Omental fat pad (tissue), 4 donors: Measurements from ENCODE around the gene PRRT4. TPM values are rescaled to one million over a fixed set of nuclear protein-coding genes. Genes with fewer than 3 reads are reported as not detected.

Experiments
- ATAC-seq: fragments of 150-250 bp; one replicate; pipeline ENCODE4 v1.9.1; 2016; ENCODE audit warnings: mild to moderate bottlenecking, moderate library complexity; ENCODE audit not compliant: low FRiP score
- DNase-seq: peaks from one replicate; pipeline ENCODE4 v3.0.0-alpha.2; 2019; ENCODE audit warnings: low spot score
- small RNA-seq: library from RNA; depleted of rRNA; stranded (forward); fragments of <200 nt; gene quantifications from one replicate; pipeline ENCODE3, GENCODE V24; 2016
- total RNA-seq, 4 donors: library from RNA; depleted of rRNA; stranded (reverse); fragments of >200 nt; gene quantifications; one replicate each; pipeline ENCODE4 v1.1.0, GENCODE V29; 2016
- TF ChIP-seq, protein P1 (sequence below), 3 donors: fragments of 450-650 bp; IDR thresholded peaks; one replicate each; pipeline ENCODE4 v1.5.1; 2016 to 2017; ENCODE audit warnings: antibody characterized with exemption in 3 of 3, mild to moderate bottlenecking in 3 of 3, moderate library complexity in 2 of 3

Gene PRRT4
- total RNA-seq, 4 donors from 2014 or later: 3.5 to 21.1 (median 5.8) TPM

- TF ChIP-seq, protein P1, sequence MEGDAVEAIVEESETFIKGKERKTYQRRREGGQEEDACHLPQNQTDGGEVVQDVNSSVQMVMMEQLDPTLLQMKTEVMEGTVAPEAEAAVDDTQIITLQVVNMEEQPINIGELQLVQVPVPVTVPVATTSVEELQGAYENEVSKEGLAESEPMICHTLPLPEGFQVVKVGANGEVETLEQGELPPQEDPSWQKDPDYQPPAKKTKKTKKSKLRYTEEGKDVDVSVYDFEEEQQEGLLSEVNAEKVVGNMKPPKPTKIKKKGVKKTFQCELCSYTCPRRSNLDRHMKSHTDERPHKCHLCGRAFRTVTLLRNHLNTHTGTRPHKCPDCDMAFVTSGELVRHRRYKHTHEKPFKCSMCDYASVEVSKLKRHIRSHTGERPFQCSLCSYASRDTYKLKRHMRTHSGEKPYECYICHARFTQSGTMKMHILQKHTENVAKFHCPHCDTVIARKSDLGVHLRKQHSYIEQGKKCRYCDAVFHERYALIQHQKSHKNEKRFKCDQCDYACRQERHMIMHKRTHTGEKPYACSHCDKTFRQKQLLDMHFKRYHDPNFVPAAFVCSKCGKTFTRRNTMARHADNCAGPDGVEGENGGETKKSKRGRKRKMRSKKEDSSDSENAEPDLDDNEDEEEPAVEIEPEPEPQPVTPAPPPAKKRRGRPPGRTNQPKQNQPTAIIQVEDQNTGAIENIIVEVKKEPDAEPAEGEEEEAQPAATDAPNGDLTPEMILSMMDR (IDR thresholded peaks at IDR 0.05): no peak
- ATAC-seq (no peak), DNase-seq (no peak)
Measured at GRCh38 chr7:128309124-128309523, 52.4 kb downstream of the PRRT4 start.

GRCh38 chr7:128307061-128307460, 54.4 kb downstream of the PRRT4 start:
- TF ChIP-seq, protein P1 (IDR thresholded peaks at IDR 0.05): no peak

GRCh38 chr7:128304212-128304611, 57.3 kb downstream of the PRRT4 start:
- TF ChIP-seq, protein P1 (IDR thresholded peaks at IDR 0.05): no peak

More at GRCh38 chr7:128307061-128307460, 54.4 kb downstream of the PRRT4 start:
- DNase-seq (no peak), ATAC-seq (no peak)

DNA sequence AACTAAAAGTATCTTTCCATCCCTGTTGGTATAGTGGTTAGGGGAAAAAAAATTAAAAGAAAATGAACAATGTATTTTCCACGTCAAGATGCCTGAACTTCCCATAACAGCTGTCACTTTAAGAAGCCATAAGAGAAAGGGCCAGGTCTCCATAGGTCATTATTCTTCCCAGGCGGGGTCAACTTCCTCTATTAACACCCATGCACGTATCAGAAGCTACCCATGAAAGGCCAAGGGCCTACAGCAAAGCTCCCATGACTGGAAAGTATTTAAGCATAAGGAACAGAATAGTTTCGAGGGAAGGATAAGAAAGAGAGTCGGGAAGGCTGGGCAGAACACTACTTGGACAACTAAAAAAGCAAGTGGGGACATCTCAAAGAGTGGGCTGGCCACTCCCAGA, 57.8 kb downstream of the PRRT4 start:
- TF ChIP-seq, protein P1 (IDR thresholded peaks at IDR 0.05): no peak
- ATAC-seq (no peak), DNase-seq (no peak)

More at GRCh38 chr7:128304212-128304611, 57.3 kb downstream of the PRRT4 start:
- no peak for DNase-seq
- no peak for ATAC-seq

GRCh38 chr7:128303133-128303532, 58.4 kb downstream of the PRRT4 start:
- ATAC-seq (no peak), DNase-seq (no peak)
- TF ChIP-seq, protein P1 (IDR thresholded peaks at IDR 0.05): no peak

GRCh38 chr7:128302139-128302538, 59.4 kb downstream of the PRRT4 start:
- TF ChIP-seq, protein P1 (IDR thresholded peaks at IDR 0.05): no peak
- ATAC-seq (no peak), DNase-seq (no peak)

Small RNAs within 50 kb of the gene (small RNA-seq; reads per million reads assigned to genes)
- gene RNU7-27P: not detected

Other genes with a start within 250 kb of the PRRT4 start
- gene LEP, start 120.4 kb downstream of the PRRT4 start, total RNA-seq: 100 to 1,000 TPM in 3 of 4 donors, 10 to 100 TPM in 1; 12.3 to 715 (median 292) TPM
- 10 to 100 TPM; 21.5 to 79.0 (median 29.5) TPM for gene RBM28, start 17.8 kb downstream of the PRRT4 start, total RNA-seq
- gene IMPDH1, start 48.3 kb upstream of the PRRT4 start, total RNA-seq: 100 to 1,000 TPM in 3 of 4 donors, 10 to 100 TPM in 1; 72.8 to 198 (median 109) TPM
- gene HILPDA, start 94.2 kb upstream of the PRRT4 start, total RNA-seq: 100 to 1,000 TPM in 1 of 4 donors, 10 to 100 TPM in 3; 25.0 to 122 (median 51.9) TPM
- gene METTL2B, start 115.1 kb upstream of the PRRT4 start, total RNA-seq: 10 to 100 TPM; 19.9 to 32.2 (median 25.9) TPM